C4-2B (cell line): Measurements from ENCODE around the gene MACF1.

ENCODE experiments used
- CTCF ChIP-seq: fragments of 450-650 bp; conservative IDR thresholded peaks from 2 replicates; pipeline ENCODE4 v1.5.1; 2017; ENCODE audit warnings: mild to moderate bottlenecking
- ZFX ChIP-seq: fragments of 450-650 bp; IDR thresholded peaks from 2 replicates; pipeline ENCODE4 v1.6.1; 2017

GRCh38 chr1:39165488-39165887 lies 39.0 kb upstream of the MACF1 start:
- TF ChIP-seq CTCF (no peak), ZFX (no peak)
